CD4-positive, alpha-beta T cell treated with Interleukin-2 at 100 ng/mL for 4 hours (primary cell): ENCODE results near the gene MAFG.

Experiments
- DNase-seq: peaks from one replicate; pipeline ENCODE4 v3.0.0-alpha.2; 2020; ENCODE audit warnings: low spot score

The MAFG gene

DNA sequence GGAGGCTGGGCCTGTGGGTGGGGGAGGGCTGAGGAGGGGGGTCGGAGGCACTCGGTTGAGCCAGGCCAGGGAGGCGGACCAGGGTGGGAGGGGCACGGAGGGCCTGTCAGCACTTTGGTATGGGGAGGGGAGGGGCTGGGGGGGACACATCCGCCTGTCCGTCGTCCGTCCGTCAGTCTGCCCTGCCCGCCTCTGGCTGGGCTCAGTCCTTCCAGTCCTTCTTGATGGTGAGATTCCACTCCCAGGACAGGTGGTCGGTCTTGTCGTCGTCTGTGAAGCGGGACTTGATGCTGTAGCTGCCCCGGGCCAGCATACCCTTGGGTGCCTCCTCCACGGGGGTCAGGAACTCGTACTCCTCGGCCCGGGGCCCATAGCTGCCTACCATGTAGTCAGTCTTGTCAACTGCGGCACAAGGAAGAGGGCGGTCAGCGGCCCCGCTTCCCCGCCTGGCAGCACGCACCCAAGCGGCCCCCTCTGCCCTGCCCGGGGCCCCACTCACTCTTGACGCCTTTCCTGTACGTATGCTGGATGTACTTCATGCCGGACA is 58.8 kb downstream of the MAFG start:
- no peak for DNase-seq
